Ureter (tissue), 1 donor: ENCODE data around the gene MAML1. TPM values are rescaled to one million over a fixed set of nuclear protein-coding genes. Genes with fewer than 3 reads are reported as not detected.

ENCODE experiments used
- DNase-seq: peaks from one replicate; pipeline ENCODE4 v3.0.0-alpha.2; 2020; ENCODE audit warnings: low spot score
- total RNA-seq: library from RNA; stranded (reverse); gene quantifications from one replicate; pipeline ENCODE4 v1.2.4, GENCODE V29; 2023
- donor health status: DM: yes; HTN: yes; CAD: no.

MAML1 gene
- total RNA-seq, 1 donor from 2014 or later: 37.7 TPM

DNA sequence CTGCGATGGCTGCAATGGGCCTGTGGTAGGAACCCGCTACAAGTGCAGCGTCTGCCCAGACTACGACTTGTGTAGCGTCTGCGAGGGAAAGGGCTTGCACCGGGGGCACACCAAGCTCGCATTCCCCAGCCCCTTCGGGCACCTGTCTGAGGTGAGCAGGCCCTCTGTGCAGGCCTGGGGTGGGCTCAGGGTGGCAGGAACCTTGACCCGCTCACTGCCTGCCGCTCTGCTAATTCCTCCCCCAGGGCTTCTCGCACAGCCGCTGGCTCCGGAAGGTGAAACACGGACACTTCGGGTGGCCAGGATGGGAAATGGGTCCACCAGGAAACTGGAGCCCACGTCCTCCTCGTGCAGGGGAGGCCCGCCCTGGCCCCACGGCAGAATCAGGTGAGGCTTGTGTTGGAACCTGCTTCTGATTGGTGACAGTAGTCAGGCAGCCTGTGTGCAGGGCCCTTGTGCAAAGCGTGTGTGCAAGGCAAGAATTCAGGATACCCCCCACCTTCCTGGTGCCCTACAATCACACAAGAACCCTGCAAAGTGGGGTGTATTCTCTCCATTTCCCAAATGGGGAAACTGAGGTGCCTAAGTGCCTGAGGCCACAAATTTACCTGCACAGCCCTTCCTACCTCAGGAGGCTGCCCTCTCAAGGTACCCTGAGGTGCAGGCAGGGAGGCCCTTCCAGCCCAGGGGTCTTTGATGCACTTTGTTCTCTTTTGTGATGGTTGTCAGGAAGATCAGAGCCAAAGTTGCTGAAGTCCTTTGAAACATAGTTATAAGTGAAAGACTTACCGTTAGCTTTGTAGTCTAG lies 91.5 kb downstream of the MAML1 start:
- DNase-seq: no peak

DNA sequence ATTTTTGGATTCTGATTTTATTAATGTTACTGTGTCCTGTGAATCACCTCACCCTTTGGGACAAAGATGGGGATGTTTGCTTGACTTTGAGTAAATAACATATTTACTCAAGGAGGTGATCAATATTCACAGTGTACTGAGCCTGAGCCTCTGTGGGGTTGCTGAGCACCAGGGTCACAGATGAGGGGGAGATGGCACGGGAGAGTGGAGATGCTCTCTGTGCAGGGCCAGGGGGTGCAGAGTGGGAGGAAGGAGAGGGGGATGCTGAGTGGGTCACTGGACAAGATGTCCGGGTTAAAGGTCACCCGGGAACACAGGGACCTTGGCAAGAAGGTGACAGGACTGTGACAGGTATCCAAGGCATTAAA lies 92.1 kb downstream of the MAML1 start:
- no peak for DNase-seq

DNA sequence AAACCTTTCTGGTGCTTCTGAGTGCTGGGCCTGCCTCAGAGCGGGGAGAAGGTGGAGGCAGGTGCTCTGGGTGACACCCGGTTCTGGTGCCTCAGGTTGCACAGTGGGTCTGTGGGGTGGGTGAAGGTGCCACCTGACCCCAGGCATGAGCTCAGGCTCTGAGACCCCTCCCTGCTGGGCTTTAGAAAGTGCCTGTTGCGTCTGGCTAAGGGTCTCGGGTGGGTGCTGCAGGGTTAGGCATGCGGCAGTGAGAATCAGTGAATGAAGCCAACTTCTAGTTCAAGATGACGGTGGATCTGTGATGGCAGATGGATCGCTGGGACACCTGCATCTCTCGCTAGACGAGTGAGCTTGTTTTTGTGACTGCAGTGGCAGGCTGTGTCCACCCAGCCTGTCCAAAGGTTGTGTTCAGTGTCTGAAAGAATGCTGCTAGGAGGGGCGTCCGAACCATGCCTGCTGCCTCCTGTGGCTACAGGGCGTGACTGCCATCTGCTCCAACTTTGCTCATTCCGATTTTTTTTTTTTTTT lies 93.1 kb downstream of the MAML1 start:
- no peak for DNase-seq

Other genes with a start within 250 kb of the MAML1 start
- gene RUFY1, start 182.3 kb upstream of the MAML1 start, total RNA-seq: 64.6 TPM
- 787 TPM for gene HNRNPH1, start 109.2 kb upstream of the MAML1 start, total RNA-seq
- not detected for gene CBY3, start 51.8 kb upstream of the MAML1 start, total RNA-seq
- 584 TPM for gene CANX, start 33.9 kb upstream of the MAML1 start, total RNA-seq
- gene LTC4S, start 61.2 kb downstream of the MAML1 start, total RNA-seq: 13.7 TPM
- 93.8 TPM for gene MGAT4B, start 74.0 kb downstream of the MAML1 start, total RNA-seq
- gene SQSTM1, start 88.1 kb downstream of the MAML1 start, total RNA-seq: 265 TPM
- gene MRNIP, start 126.0 kb downstream of the MAML1 start, total RNA-seq: 40.5 TPM
- gene TBC1D9B, start 175.1 kb downstream of the MAML1 start, total RNA-seq: 142 TPM